Neural cell (in vitro differentiated cells): ENCODE results near the gene IGSF3.

ENCODE experiments used
- CTCF ChIP-seq: fragments of 450-650 bp; IDR thresholded peaks from 2 replicates; pipeline ENCODE4 v1.5.1; 2014; ENCODE audit warnings: antibody characterized with exemption, mild to moderate bottlenecking, moderate library complexity; ENCODE audit not compliant: poor library complexity, severe bottlenecking
- EP300 ChIP-seq: fragments of 450-650 bp; conservative IDR thresholded peaks from 2 replicates; pipeline ENCODE4 v1.6.1; 2014; ENCODE audit warnings: antibody characterized with exemption, mild to moderate bottlenecking, moderate library complexity; ENCODE audit not compliant: poor library complexity, severe bottlenecking
- EZH2 ChIP-seq: fragments of 200-600, 300-800 bp; shearing (Covaris generic), sonication (generic); IDR thresholded peaks from 2 replicates; pipeline ENCODE4 v1.6.1; 2014; ENCODE audit warnings: antibody characterized with exemption, low read length, borderline replicate concordance, mild to moderate bottlenecking; ENCODE audit not compliant: insufficient read depth, poor library complexity, severe bottlenecking
- POLR2AphosphoS5 ChIP-seq: IDR thresholded peaks from 2 replicates; pipeline ENCODE4 v1.6.1; 2012
- RAD21 ChIP-seq: fragments of 450-650 bp; conservative IDR thresholded peaks from 2 replicates; pipeline ENCODE4 v1.6.1; 2014; ENCODE audit warnings: antibody characterized with exemption, mild to moderate bottlenecking, moderate library complexity
- REST ChIP-seq: IDR thresholded peaks from 2 replicates; pipeline ENCODE4 v1.6.1; 2012; ENCODE audit warnings: borderline replicate concordance
- SMC3 ChIP-seq: fragments of 450-650 bp; conservative IDR thresholded peaks from 2 replicates; pipeline ENCODE4 v1.6.1; 2014; ENCODE audit warnings: antibody characterized with exemption, mild to moderate bottlenecking, moderate library complexity; ENCODE audit not compliant: poor library complexity
- TAF1 ChIP-seq: IDR thresholded peaks from 2 replicates; pipeline ENCODE4 v1.6.1; 2012; ENCODE audit warnings: low read depth

- no peak for TF ChIP-seq CTCF
- TF ChIP-seq EP300 = no peak
- no peak for TF ChIP-seq SMC3
- TF ChIP-seq EZH2 = no peak
- TF ChIP-seq TAF1 = no peak
- TF ChIP-seq REST = no peak
- TF ChIP-seq POLR2AphosphoS5 = no peak
- no peak for TF ChIP-seq RAD21
These were observed 13.2 kb downstream of the IGSF3 start for GRCh38 chr1:116654351-116654750.
